Neutrophil (primary cell): ENCODE data around the gene TMEM221.
"Not testable (repeated sequence)": the region's sequence is repeated elsewhere in the genome, so short reads cannot be mapped to it uniquely, and the experiment has no call there.

Source experiments
- H3K27ac ChIP-seq: fragments of 200-600 bp; sonication (generic); 2 replicates; pipeline ENCODE4 v1.5.1; 2016; ENCODE audit warnings: mild to moderate bottlenecking, moderate library complexity
- H3K27me3 ChIP-seq: fragments of 200-600 bp; sonication (generic); 2 replicates; pipeline ENCODE4 v1.6.0; 2016; ENCODE audit warnings: mild to moderate bottlenecking
- H3K36me3 ChIP-seq: fragments of 200-600 bp; sonication (generic); 2 replicates; pipeline ENCODE4 v1.5.1; 2017
- H3K4me1 ChIP-seq, 2 experiments: fragments of 200-600 bp in 1 of 2; sonication (generic) in 1 of 2; 1 replicate in 1 of 2; 2 replicates in 1 of 2; pipeline versions ENCODE4 v1.5.1 to v1.6.1; 2013 to 2016; ENCODE audit warnings: low read depth in 1 of 2, low read length in 1 of 2, mild to moderate bottlenecking in 1 of 2, moderate library complexity in 1 of 2; ENCODE audit not compliant: control insufficient read depth in 1 of 2, insufficient read depth in 1 of 2
- H3K4me3 ChIP-seq, 2 experiments: fragments of 200-600 bp in 1 of 2; sonication (generic) in 1 of 2; 1 replicate in 1 of 2; 2 replicates in 1 of 2; pipeline ENCODE4 v1.5.1; 2013 to 2016; ENCODE audit warnings: low read depth in 1 of 2, low read length in 1 of 2, mild to moderate bottlenecking in 1 of 2, moderate library complexity in 1 of 2
- H3K9me3 ChIP-seq: fragments of 200-600 bp; sonication (generic); 2 replicates; pipeline ENCODE4 v1.5.1; 2016
- CTCF ChIP-seq: fragments of 200-600 bp; sonication (generic); IDR thresholded peaks from 2 replicates; pipeline ENCODE4 v1.5.1; 2016; ENCODE audit warnings: antibody characterized with exemption

Gene TMEM221

GRCh38 chr19:17475541-17476115 lies 27.2 kb upstream of the TMEM221 start:
- H3K36me3 ChIP-seq = no peaks in the 10 kb centered on the region
- H3K4me1 ChIP-seq = peaks cover 3 to 5% of the 10 kb centered on the region in 2 experiments
- H3K4me3 ChIP-seq = no peak overlapping the region
- H3K9me3 ChIP-seq = no peaks in the 10 kb centered on the region
- TF ChIP-seq CTCF = no peak
- H3K27ac ChIP-seq = no peak overlapping the region
- H3K27me3 ChIP-seq = peaks cover 26% of the 10 kb centered on the region

GRCh38 chr19:17475011-17475540 lies 26.6 kb upstream of the TMEM221 start:
- not testable (repeated sequence) for H3K27ac ChIP-seq, H3K9me3 ChIP-seq, H3K36me3 ChIP-seq, H3K4me3 ChIP-seq
- H3K27me3 ChIP-seq = peaks cover 31% of the 10 kb centered on the region
- H3K4me1 ChIP-seq = peaks cover 8 to 10% of the 10 kb centered on the region in 2 experiments

- Histone ChIP-seq H3K27me3 (peaks cover 52% of the 10 kb centered on the region), H3K36me3 (no peaks in the 10 kb centered on the region), H3K4me3 (no peak overlapping the region), H3K9me3 (no peaks in the 10 kb centered on the region), H3K27ac (no peak overlapping the region), H3K4me1 (peaks cover 11 to 19% of the 10 kb centered on the region in 2 experiments)
- TF ChIP-seq CTCF = no peak
Measured at GRCh38 chr19:17473041-17473440, 24.6 kb upstream of the TMEM221 start.

- H3K9me3 ChIP-seq = no peaks in the 10 kb centered on the region
- H3K36me3 ChIP-seq = no peaks in the 10 kb centered on the region
- peaks cover 52% of the 10 kb centered on the region for H3K27me3 ChIP-seq
- no peak for TF ChIP-seq CTCF
- no peak overlapping the region for H3K27ac ChIP-seq
- H3K4me1 ChIP-seq = peaks cover 11 to 19% of the 10 kb centered on the region in 2 experiments
- H3K4me3 ChIP-seq = no peak overlapping the region
Measured at GRCh38 chr19:17471410-17472125, 23.1 kb upstream of the TMEM221 start.

GRCh38 chr19:17470068-17470841 lies 21.8 kb upstream of the TMEM221 start, which contains the start of gene SLC27A1:
SLC27A1 (plus strand) TSS chr19:17470524; CDS start chr19:17470541, 17 bp downstream.
- Histone ChIP-seq H3K4me3 (peak within 1 kb of the TSS; percentile 73 to 74), H3K9me3 (no peaks in the 10 kb centered on the region), H3K27ac (peak within 1 kb of the TSS; percentile 13), H3K36me3 (no peaks in the 10 kb centered on the region), H3K4me1 (peaks cover 11 to 19% of the 10 kb centered on the region in 2 experiments), H3K27me3 (peaks cover 53% of the 10 kb centered on the region)
- TF ChIP-seq CTCF = no peak
